Mesothelial cell of epicardium (in vitro differentiated cells): Measurements from ENCODE around the gene PRPF18. TPM values are rescaled to one million over a fixed set of nuclear protein-coding genes. Genes with fewer than 3 reads are reported as not detected.

Experiments
- DNase-seq, 2 experiments: peaks; one replicate each; pipeline ENCODE4 v3.0.0; 2021; ENCODE audit warnings: low spot score in 2 of 2; ENCODE audit not compliant: unreplicated experiment in 2 of 2
- H3K27ac Mint-ChIP-seq: 2 replicates; pipeline ENCODE4 v1.8.0; 2021; ENCODE audit warnings: mixed read lengths
- H3K27me3 Mint-ChIP-seq: 2 replicates; pipeline ENCODE4 v1.8.0; 2021; ENCODE audit warnings: low read depth, mixed read lengths
- H3K36me3 Mint-ChIP-seq: 2 replicates; pipeline ENCODE4 v1.8.0; 2021; ENCODE audit warnings: mixed read lengths
- H3K4me1 Mint-ChIP-seq: 2 replicates; pipeline ENCODE4 v1.8.0; 2021; ENCODE audit warnings: mixed read lengths
- H3K4me3 Mint-ChIP-seq: 2 replicates; pipeline ENCODE4 v1.8.0; 2021; ENCODE audit warnings: mild to moderate bottlenecking, moderate library complexity, mixed read lengths
- H3K9me3 Mint-ChIP-seq: 2 replicates; pipeline ENCODE4 v1.8.0; 2021; ENCODE audit warnings: mixed read lengths
- CTCF ChIP-seq: fragments of 200-600 bp; sonication (generic); IDR thresholded peaks from one replicate; pipeline ENCODE4 v1.5.0; 2021; ENCODE audit warnings: antibody characterized with exemption; ENCODE audit not compliant: unreplicated experiment
- total RNA-seq: library from RNA; stranded (reverse); gene quantifications from 3 replicates; pipeline ENCODE4 v1.2.1, GENCODE V29; 2021

PRPF18 gene
- total RNA-seq, 1 donor from 2014 or later: 18.9 TPM

GRCh38 chr10:13571541-13571940 is 15.2 kb upstream of the PRPF18 start:
- no peak overlapping the region for H3K27ac Mint-ChIP-seq
- H3K27me3 Mint-ChIP-seq: peaks cover 52% of the 10 kb centered on the region
- peaks cover 16% of the 10 kb centered on the region for H3K9me3 Mint-ChIP-seq
- no peaks in the 10 kb centered on the region for H3K4me1 Mint-ChIP-seq
- H3K4me3 Mint-ChIP-seq: no peak overlapping the region
- DNase-seq: no peak
- H3K36me3 Mint-ChIP-seq: no peaks in the 10 kb centered on the region
- no peak for TF ChIP-seq CTCF

GRCh38 chr10:13573960-13574359 is 12.8 kb upstream of the PRPF18 start:
- H3K36me3 Mint-ChIP-seq: no peaks in the 10 kb centered on the region
- peaks cover 16% of the 10 kb centered on the region for H3K9me3 Mint-ChIP-seq
- H3K4me1 Mint-ChIP-seq: no peaks in the 10 kb centered on the region
- H3K27ac Mint-ChIP-seq: no peak overlapping the region
- no peak overlapping the region for H3K4me3 Mint-ChIP-seq
- peaks cover 56% of the 10 kb centered on the region for H3K27me3 Mint-ChIP-seq
- TF ChIP-seq CTCF: no peak
- DNase-seq: no peak

- Mint-ChIP-seq H3K27me3 (peaks cover 37% of the 10 kb centered on the region), H3K36me3 (no peaks in the 10 kb centered on the region), H3K27ac (no peak overlapping the region), H3K4me3 (no peak overlapping the region), H3K9me3 (no peaks in the 10 kb centered on the region), H3K4me1 (peaks cover 21% of the 10 kb centered on the region)
- no peak for TF ChIP-seq CTCF
- no peak for DNase-seq
Measured at GRCh38 chr10:13585195-13585751, 1.5 kb upstream of the PRPF18 start.

GRCh38 chr10:13585943-13586342 is 822 bp upstream of the PRPF18 start:
- Mint-ChIP-seq H3K4me3 (peak overlapping the region; percentile 100), H3K4me1 (peaks cover 21% of the 10 kb centered on the region), H3K9me3 (no peaks in the 10 kb centered on the region), H3K27me3 (peaks cover 31% of the 10 kb centered on the region), H3K27ac (no peak overlapping the region), H3K36me3 (no peaks in the 10 kb centered on the region)
- TF ChIP-seq CTCF: no peak
- DNase-seq: no peak

GRCh38 chr10:13587391-13587790 is 626 bp downstream of the PRPF18 start:
- Mint-ChIP-seq H3K4me3 (peak overlapping the region; percentile 100), H3K27ac (peak overlapping the region; percentile 92), H3K27me3 (peaks cover 22% of the 10 kb centered on the region), H3K36me3 (no peaks in the 10 kb centered on the region), H3K4me1 (peaks cover 21% of the 10 kb centered on the region), H3K9me3 (no peaks in the 10 kb centered on the region)
- no peak for TF ChIP-seq CTCF
- no peak for DNase-seq

GRCh38 chr10:13589316-13589715 is 2.6 kb downstream of the PRPF18 start:
- peaks cover 6% of the 10 kb centered on the region for H3K27me3 Mint-ChIP-seq
- peaks cover 21% of the 10 kb centered on the region for H3K4me1 Mint-ChIP-seq
- H3K36me3 Mint-ChIP-seq: no peaks in the 10 kb centered on the region
- no peak overlapping the region for H3K27ac Mint-ChIP-seq
- no peak for TF ChIP-seq CTCF
- H3K9me3 Mint-ChIP-seq: no peaks in the 10 kb centered on the region
- H3K4me3 Mint-ChIP-seq: peak overlapping the region; percentile 100
- no peak for DNase-seq
